Measurements from ENCODE around the gene ANKRD12. TPM values are rescaled to one million over a fixed set of nuclear protein-coding genes. Genes with fewer than 3 reads are reported as not detected.

Gene ANKRD12
- total RNA-seq, 2 experiments from 2014 or later, result 160 to 164 TPM

DNA sequence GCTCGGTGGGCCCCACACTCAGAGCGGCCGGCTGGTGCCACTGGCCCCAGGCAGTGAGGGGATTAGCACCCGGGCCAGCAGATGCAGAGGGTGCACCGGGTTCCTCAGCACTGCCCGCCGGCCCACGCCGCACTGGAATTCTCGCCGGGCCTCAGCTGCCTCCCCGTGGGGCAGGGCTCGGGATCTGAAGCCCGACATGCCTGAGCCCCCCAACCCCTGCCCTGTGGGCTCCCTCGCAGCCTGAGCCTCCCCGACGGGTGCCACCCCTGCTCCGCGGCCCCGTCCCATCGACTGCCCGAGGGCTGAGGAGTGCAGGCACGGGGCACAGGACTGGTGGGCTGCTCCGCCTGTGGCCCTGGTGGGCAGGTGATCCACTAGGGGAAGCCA, 160.4 kb downstream of the ANKRD12 start:
- Histone ChIP-seq H3K36me3 (ENCODE audit: insufficient read depth, low read length) (no peaks in the 10 kb centered on the region), H3K9me3 (ENCODE audit: control insufficient read depth in 1 of 2, insufficient read depth in 1 of 2, low read length in 2 of 2) (peaks cover 12 to 38% of the 10 kb centered on the region in 2 experiments), H3K27ac (ENCODE audit: low read depth in 1 of 2, low read length in 2 of 2) (no peak overlapping the region), H3K4me1 (ENCODE audit: insufficient read depth, low read length) (no peaks in the 10 kb centered on the region), H3K4me3 (ENCODE audit: low read length) (no peak overlapping the region), H3K27me3 (ENCODE audit: control insufficient read depth in 1 of 2, insufficient read depth in 2 of 2, low read length in 2 of 2) (no peaks in the 10 kb centered on the region)
- Mint-ChIP-seq H3K36me3 (ENCODE audit: low read depth) (peaks cover 13% of the 10 kb centered on the region), H3K27me3 (peaks cover 6% of the 10 kb centered on the region), H3K9me3 (peaks cover 5% of the 10 kb centered on the region), H3K27ac (no peak overlapping the region), H3K4me3 (no peak overlapping the region), H3K4me1 (ENCODE audit: low read depth) (no peaks in the 10 kb centered on the region)
- TF ChIP-seq, protein P1, sequence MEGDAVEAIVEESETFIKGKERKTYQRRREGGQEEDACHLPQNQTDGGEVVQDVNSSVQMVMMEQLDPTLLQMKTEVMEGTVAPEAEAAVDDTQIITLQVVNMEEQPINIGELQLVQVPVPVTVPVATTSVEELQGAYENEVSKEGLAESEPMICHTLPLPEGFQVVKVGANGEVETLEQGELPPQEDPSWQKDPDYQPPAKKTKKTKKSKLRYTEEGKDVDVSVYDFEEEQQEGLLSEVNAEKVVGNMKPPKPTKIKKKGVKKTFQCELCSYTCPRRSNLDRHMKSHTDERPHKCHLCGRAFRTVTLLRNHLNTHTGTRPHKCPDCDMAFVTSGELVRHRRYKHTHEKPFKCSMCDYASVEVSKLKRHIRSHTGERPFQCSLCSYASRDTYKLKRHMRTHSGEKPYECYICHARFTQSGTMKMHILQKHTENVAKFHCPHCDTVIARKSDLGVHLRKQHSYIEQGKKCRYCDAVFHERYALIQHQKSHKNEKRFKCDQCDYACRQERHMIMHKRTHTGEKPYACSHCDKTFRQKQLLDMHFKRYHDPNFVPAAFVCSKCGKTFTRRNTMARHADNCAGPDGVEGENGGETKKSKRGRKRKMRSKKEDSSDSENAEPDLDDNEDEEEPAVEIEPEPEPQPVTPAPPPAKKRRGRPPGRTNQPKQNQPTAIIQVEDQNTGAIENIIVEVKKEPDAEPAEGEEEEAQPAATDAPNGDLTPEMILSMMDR (IDR thresholded peaks at IDR 0.05), result no peak
- ATAC-seq (ENCODE audit: poor library complexity), result no peak
- ChIA-PET CTCF (no interaction called here), POLR2A (no interaction called here)
- no peak for DNase-seq
- intact Hi-C loops (cut with DNase I, micrococcal nuclease), result no loop called here

DNA sequence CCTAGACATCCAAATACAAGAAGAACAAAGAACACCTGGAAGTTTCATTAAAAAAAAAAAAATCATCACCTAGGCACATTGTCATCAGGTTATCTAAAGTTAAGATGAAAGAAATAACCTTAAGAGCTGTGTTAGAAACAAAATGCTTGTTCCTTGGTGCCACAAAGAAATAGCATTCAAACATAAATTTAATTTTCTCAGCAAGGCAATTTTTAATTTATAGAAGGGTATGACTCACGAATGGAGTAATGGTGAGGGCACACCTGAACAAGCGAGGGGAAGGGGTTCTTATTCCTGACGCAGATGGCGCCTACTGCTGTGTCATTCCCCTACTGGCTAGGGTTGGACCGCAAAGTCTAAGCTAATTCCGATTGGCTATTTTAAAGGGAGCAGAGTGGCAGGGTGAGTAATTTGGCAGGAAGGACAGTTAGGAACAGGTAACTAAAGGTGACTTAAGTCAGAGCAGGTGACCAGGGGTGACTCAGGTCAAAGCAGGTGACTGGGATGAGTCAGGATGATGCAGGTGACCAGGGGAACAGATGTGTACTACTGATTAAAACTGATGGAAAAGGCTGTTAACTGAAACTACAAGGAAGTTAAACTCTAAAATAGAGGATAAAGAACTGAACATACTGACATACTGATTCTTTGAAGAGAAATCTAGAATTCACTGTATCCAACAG, 167.9 kb downstream of the ANKRD12 start:
- H3K9me3 ChIP-seq (ENCODE audit: control insufficient read depth in 1 of 2, insufficient read depth in 1 of 2, low read length in 2 of 2), result peaks cover 25 to 36% of the 10 kb centered on the region in 2 experiments
- peaks cover 25% of the 10 kb centered on the region for H3K27me3 Mint-ChIP-seq
- peaks cover 12% of the 10 kb centered on the region for H3K36me3 Mint-ChIP-seq (ENCODE audit: low read depth)
- no peak overlapping the region for H3K27ac ChIP-seq (ENCODE audit: low read depth in 1 of 2, low read length in 2 of 2)
- H3K4me3 ChIP-seq (ENCODE audit: low read length), result no peak overlapping the region
- H3K4me1 ChIP-seq (ENCODE audit: insufficient read depth, low read length), result no peaks in the 10 kb centered on the region
- TF ChIP-seq, protein P1 (IDR thresholded peaks at IDR 0.05), result no peak
- DNase-seq (no peak), ATAC-seq (ENCODE audit: poor library complexity) (no peak)
- ChIA-PET CTCF (no interaction called here), POLR2A (interaction anchor here (0.7 kb wide), 1 partner anchor 277 kb away, joined by 3 read pairs; no protein-coding TSS in a partner anchor)
- no peaks in the 10 kb centered on the region for H3K4me1 Mint-ChIP-seq (ENCODE audit: low read depth)
- H3K27ac Mint-ChIP-seq, result no peak overlapping the region
- intact Hi-C loops (cut with DNase I, micrococcal nuclease), result no loop called here
- H3K27me3 ChIP-seq (ENCODE audit: control insufficient read depth in 1 of 2, insufficient read depth in 2 of 2, low read length in 2 of 2), result peaks cover 0 to 8% of the 10 kb centered on the region in 2 experiments
- no peaks in the 10 kb centered on the region for H3K36me3 ChIP-seq (ENCODE audit: insufficient read depth, low read length)
- H3K4me3 Mint-ChIP-seq, result no peak overlapping the region
- H3K9me3 Mint-ChIP-seq, result peaks cover 23% of the 10 kb centered on the region

DNA sequence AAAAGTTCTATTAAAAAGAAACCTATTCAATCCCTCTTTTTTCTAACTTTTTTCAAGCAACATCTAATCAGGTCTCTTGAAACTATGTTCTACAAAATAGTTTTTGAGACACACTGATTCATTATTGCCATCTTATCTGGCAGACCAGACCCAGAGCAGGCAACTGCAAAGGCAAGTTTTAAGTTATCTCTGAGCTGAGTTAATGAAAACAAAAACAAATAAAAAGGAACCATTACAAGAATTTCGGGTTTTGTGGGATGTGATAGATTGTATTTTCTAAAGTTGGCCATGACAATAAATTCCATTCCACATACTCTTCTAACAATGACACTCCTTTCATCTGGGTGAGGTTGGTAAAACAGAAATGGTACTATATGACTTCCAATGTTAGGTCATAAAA, 182.8 kb downstream of the ANKRD12 start:
- POLR2A ChIA-PET, result no interaction called here
- H3K4me3 ChIP-seq (ENCODE audit: low read length), result no peak overlapping the region
- TF ChIP-seq, protein P1 (IDR thresholded peaks at IDR 0.05), result no peak
- H3K4me1 ChIP-seq (ENCODE audit: insufficient read depth, low read length), result no peaks in the 10 kb centered on the region
- no peak overlapping the region for H3K27ac ChIP-seq (ENCODE audit: low read depth in 1 of 2, low read length in 2 of 2)
- no peaks in the 10 kb centered on the region for H3K36me3 ChIP-seq (ENCODE audit: insufficient read depth, low read length)
- H3K9me3 Mint-ChIP-seq, result peaks cover 3% of the 10 kb centered on the region
- no peak for DNase-seq
- H3K4me3 Mint-ChIP-seq, result no peak overlapping the region
- H3K4me1 Mint-ChIP-seq (ENCODE audit: low read depth), result no peaks in the 10 kb centered on the region
- CTCF ChIA-PET, result no interaction called here
- no peak overlapping the region for H3K27ac Mint-ChIP-seq
- intact Hi-C loops (cut with DNase I, micrococcal nuclease), result no loop called here
- peaks cover 0 to 9% of the 10 kb centered on the region in 2 experiments for H3K9me3 ChIP-seq (ENCODE audit: control insufficient read depth in 1 of 2, insufficient read depth in 1 of 2, low read length in 2 of 2)
- no peaks in the 10 kb centered on the region for H3K36me3 Mint-ChIP-seq (ENCODE audit: low read depth)
- H3K27me3 Mint-ChIP-seq, result peaks cover 24% of the 10 kb centered on the region
- peaks cover 0 to 13% of the 10 kb centered on the region in 2 experiments for H3K27me3 ChIP-seq (ENCODE audit: control insufficient read depth in 1 of 2, insufficient read depth in 2 of 2, low read length in 2 of 2)
- no peak for ATAC-seq (ENCODE audit: poor library complexity)

Measured in CD4-positive, alpha-beta T cell (primary cell).